Motor neuron (in vitro differentiated cells): ENCODE results near the gene DSG2. TPM values are rescaled to one million over a fixed set of nuclear protein-coding genes. Genes with fewer than 3 reads are reported as not detected.

ENCODE experiments used
- ATAC-seq, 8 experiments: fragments of 200-7000 bp; cut with Tn5 transposase; replicated peaks in 6 of 8; 2 replicates each; pipeline ENCODE4 v1.8.0; 2021; ENCODE audit warnings: mild to moderate bottlenecking in 8 of 8, moderate library complexity in 8 of 8
- H3K27ac ChIP-seq, 2 donors: fragments of 250-450 bp; sonication (Bioruptor Pico); 2 replicates each; pipeline ENCODE4 v1.9.0; 2021; ENCODE audit warnings: antibody characterized with exemption in 2 of 2, mild to moderate bottlenecking in 2 of 2, moderate library complexity in 1 of 2
- H3K4me1 ChIP-seq, 2 donors: fragments of 250-450 bp; sonication (Bioruptor Pico); replicated peaks in 1 of 2; 2 replicates each; pipeline ENCODE4 v1.6.1; 2021; ENCODE audit warnings: antibody characterized with exemption in 2 of 2, mild to moderate bottlenecking in 2 of 2, moderate library complexity in 1 of 2
- H3K4me3 ChIP-seq, 5 donors: fragments of 250-450 bp; sonication (Bioruptor Pico); 2 replicates each; pipeline ENCODE4 v1.9.0; 2021; ENCODE audit warnings: antibody characterized with exemption in 5 of 5, mild to moderate bottlenecking in 5 of 5, moderate library complexity in 4 of 5
- WGBS, 10 experiments: fragments of 450-650 bp; shearing (Covaris generic); methylation state at CpG; one replicate each; pipeline ENCODE4 v1.0.0; 2022; 5-methylcytosine and 5-hydroxymethylcytosine counted together
- in situ Hi-C, 9 experiments: fragments of 400-800 bp; cut with MboI; loops; one replicate each; pipeline ENCODE4 v1.15.0; 2021; ENCODE audit warnings: low sequenced_read_pairs in 9 of 9, low pct_unique_long_range_greater_than_20kb in 2 of 9; ENCODE audit not compliant: unreplicated experiment in 9 of 9
- total RNA-seq, 8 experiments: library from RNA; unstranded; fragments of 300-600 nt; gene quantifications; 2 replicates each; pipeline versions ENCODE4 v1.2.3 to v1.2.4, GENCODE V29; 2022

The DSG2 gene
- total RNA-seq: 10 to 100 TPM in 1 of 8 experiments, 1 to 10 TPM in 5, under 1 TPM in 2; 0.13 to 21.5 (median 5.8) TPM

DNA sequence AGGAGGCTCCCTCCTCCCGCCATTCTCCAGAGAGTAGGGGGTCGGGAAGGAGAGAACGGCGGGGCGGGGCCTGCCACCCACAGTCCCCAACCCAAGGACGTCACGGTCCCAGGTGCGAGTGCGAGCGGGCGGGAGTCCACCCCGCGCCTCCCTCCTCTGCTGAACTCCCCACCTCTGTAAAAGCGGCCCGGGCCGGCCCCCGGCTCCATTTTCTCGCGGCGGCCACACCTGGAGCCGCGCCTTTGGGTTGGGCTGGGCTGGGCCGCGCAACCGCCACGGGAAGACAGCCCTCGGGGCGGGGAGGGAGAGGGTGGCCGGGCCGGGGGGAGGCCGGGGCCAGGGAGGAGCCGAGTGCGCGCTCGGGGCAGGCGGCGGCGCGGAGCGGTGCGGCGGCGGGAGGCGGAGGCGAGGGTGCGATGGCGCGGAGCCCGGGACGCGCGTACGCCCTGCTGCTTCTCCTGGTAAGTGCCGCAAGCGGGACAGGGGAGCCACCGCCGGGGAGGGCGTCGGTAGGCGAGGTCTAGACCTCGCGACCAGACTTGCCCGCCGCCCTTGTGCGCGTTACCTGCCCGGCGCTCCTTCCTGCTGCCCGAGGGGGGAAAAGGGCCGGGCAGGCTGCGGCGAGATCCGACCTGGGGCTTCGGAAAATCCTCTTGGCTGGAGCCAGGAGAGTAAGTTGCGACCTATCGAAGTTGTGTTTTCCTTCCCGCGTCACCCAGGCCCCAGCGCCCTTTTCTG lies at the start of gene DSG2:
Gene DSG2 (plus strand): TSS at position 342 of the 738 bp plus-strand sequence. CDS start 75 bp downstream, at position 417.
- H3K27ac ChIP-seq: no peak within 1 kb of the TSS
- in situ Hi-C loops: no loop called here
- peaks cover 8 to 12% of the 10 kb centered on the region in 2 donors for H3K4me1 ChIP-seq
- peak; percentile 60 to 92 (median 90) for ATAC-seq
- 0 to 13% (median 5%) methylated on average over 2 to 21 of the region's 79 CpGs; no CpG with 5 or more reads in 6 of the 10 experiments for WGBS, 10 experiments
- peak within 1 kb of the TSS; percentile 53 to 65 (median 57) for H3K4me3 ChIP-seq

DNA sequence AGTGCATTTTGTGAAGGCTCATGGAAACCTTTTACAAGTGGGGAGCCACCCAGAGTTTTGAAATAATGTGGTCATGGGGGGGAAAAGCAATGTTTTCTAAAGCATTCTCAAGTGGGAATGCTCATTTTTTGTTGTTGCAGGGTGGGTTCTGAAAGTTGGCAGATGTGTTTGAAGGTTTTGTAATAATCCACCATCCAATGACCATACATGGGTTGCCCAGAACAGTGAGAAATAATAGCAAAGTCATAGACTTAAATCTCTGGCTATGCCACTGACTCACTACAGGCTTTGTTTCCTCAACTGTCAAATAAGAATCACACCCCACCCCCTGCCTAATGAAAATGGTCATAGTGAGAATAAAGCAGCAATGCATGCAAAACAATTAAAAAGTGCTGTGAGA lies 47.6 kb upstream of the DSG2 start:
- in situ Hi-C loops: no loop called here

DNA sequence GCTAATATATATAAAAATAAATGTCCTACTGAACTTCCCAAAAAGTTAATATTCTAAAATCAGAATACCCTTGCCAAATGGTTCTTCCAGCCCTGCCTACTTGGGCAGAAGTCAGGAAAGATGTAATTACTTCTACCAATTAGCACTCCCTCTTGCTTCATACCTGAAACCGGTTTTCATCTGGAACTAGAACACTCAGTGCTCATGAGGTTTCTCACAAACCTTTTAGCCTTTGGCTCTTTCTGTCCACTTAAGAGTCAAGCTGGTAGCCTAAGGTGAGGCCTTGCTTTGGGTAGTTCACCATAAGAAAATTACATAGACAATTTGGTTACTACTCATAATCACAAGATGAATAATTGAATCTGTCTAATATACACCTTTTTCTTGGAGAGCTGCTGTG lies 46.4 kb upstream of the DSG2 start:
- no peak overlapping the region for H3K4me3 ChIP-seq
- H3K27ac ChIP-seq: no peak overlapping the region
- WGBS, 10 experiments: 13 to 100% (median 100%) methylated on average over 1 of the region's 1 CpG; no CpG with 5 or more reads in 3 of the 10 experiments
- in situ Hi-C loops: no loop called here
- ATAC-seq: no peak
- no peaks in the 10 kb centered on the region for H3K4me1 ChIP-seq

More for the DNA sequence above, 47.6 kb upstream of the DSG2 start:
- no peak overlapping the region for H3K27ac ChIP-seq
- ATAC-seq: peak in 1 of 8 experiments; percentile 31
- H3K4me3 ChIP-seq: no peak overlapping the region
- no peaks in the 10 kb centered on the region for H3K4me1 ChIP-seq

DNA sequence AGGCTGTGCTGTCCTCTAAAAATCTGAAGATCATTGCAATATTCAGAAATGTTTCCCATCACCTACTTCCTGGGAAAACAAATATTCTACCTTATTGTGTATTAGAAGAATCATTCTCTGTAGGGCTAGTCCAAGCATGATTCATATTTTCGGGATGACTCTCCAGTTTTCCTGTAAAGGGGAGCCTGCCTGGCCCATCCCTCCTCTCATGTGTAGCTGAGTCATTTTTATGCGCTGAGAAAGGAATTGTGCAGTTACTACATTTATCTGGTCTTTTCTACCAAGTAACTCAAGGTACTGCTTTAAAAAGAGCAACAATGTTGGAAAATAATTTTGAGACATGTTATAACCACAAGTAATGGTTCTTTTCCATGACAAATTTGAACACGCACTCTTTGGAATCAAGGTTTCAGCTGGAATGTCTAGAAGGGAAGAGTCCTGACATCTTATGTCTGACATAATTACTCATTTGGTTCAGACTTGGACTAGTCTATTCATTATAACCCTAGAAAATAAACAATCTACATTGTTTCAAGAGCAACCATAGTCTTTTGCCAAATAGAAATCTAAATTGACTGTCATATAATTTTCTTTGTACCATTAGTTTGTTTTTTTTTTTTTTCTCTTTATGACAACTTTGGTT lies 43.8 kb upstream of the DSG2 start:
- WGBS, 10 experiments: 7 to 100% (median 76%) methylated on average over 1 to 3 of the region's 3 CpGs
- in situ Hi-C loops: no loop called here
- H3K4me3 ChIP-seq: no peak overlapping the region
- peak in 4 of 8 experiments; percentile 35 to 99 (median 74) for ATAC-seq
- no peaks in the 10 kb centered on the region for H3K4me1 ChIP-seq
- no peak overlapping the region for H3K27ac ChIP-seq

DNA sequence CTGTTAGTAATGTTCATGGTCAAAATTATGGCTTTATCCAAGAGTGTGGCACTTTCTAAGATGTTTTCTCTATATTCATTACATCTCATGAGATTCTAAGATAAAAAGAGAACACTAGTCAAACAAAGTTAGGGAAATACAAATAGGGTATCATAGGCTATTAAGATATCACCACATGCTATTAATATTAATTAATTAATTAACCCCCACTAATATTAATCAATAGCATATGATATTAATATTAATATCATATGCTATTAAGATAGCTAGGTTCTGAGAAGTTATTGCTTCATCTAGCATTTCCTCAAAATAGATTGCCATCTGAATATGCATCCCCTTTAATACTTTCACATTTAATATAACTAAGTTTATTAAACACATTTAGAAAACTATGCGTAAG lies 28.3 kb upstream of the DSG2 start:
- no peak for ATAC-seq
- in situ Hi-C loops: no loop called here
- WGBS, 10 experiments: 22 to 100% (median 94%) methylated on average over 1 of the region's 1 CpG
- H3K4me1 ChIP-seq: no peaks in the 10 kb centered on the region
- H3K27ac ChIP-seq: no peak overlapping the region
- H3K4me3 ChIP-seq: no peak overlapping the region

DNA sequence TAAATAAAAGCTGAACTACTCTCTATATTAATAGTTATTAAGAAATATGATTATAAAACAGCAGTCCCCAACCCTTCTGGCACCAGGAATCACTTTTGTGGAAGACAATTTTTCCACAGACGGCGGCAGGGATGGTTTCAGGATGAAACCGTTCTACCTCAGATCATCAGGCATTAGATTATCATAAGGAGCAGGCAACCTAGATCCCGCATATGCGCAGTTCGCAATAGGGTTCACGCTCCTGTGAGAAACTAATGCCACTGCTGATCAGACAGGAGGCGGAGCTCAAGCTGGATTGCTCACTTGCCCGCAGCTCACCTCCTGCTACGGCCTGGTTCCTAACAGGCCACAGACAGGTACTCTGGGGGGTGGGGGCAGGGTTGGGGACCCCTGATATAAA lies 19.3 kb upstream of the DSG2 start:
- Histone ChIP-seq H3K4me1 (peaks cover 0 to 11% of the 10 kb centered on the region in 2 donors), H3K4me3 (no peak overlapping the region), H3K27ac (no peak overlapping the region)
- no peak for ATAC-seq
- WGBS, 10 experiments: 0 to 100% (median 87%) methylated on average over 1 to 8 of the region's 10 CpGs; no CpG with 5 or more reads in 4 of the 10 experiments
- in situ Hi-C loops: no loop called here

DNA sequence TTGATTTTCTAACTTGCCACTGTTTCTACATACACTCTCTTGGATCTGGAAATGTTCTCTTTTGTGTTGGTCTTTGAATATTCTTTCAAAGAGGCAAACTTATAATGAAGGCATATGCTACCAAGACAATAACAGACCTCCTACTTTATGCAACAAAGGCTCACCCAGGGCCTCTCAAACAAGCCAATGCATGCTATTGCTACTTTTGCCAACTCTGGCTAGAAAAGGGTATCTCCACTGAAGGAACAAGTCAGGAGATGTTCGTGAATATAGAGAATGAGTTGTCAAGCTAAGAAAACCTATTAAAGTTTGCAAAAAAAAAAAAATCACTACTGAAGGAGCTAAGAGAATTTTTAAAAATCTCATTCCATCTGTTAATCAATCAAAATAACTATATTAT lies 15.9 kb upstream of the DSG2 start:
- no peak for ATAC-seq
- peaks cover 3 to 25% of the 10 kb centered on the region in 2 donors for H3K4me1 ChIP-seq
- no peak overlapping the region for H3K27ac ChIP-seq
- no peak overlapping the region for H3K4me3 ChIP-seq
- in situ Hi-C loops: no loop called here
- 13 to 100% (median 84%) methylated on average over 1 of the region's 1 CpG; no CpG with 5 or more reads in 4 of the 10 experiments for WGBS, 10 experiments

DNA sequence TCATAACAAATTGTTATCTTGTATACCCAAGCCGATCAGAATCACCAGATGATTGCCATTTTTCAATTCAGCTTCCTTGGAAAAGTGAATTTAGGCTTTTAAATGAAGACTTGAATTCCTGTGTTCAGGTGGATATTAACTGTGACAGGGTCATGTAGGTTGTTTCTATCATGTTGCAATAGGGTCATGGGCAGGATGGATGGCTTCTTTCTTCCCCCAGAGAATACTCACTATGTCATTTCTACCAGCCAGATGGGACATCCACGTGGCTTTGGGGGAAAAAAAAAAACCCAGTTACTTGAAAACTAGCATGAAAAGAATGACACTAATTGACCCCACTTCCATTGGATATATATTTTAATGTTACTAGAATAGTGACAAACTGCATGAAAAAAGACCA lies 14.6 kb upstream of the DSG2 start:
- peak in 3 of 8 experiments; percentile 86 to 93 (median 88) for ATAC-seq
- Histone ChIP-seq H3K4me3 (no peak overlapping the region), H3K4me1 (peaks cover 3 to 25% of the 10 kb centered on the region in 2 donors), H3K27ac (no peak overlapping the region)
- WGBS, 10 experiments: 0 to 48% (median 10%) methylated on average over 1 to 2 of the region's 2 CpGs; no CpG with 5 or more reads in 2 of the 10 experiments
- in situ Hi-C loops: no loop called here

DNA sequence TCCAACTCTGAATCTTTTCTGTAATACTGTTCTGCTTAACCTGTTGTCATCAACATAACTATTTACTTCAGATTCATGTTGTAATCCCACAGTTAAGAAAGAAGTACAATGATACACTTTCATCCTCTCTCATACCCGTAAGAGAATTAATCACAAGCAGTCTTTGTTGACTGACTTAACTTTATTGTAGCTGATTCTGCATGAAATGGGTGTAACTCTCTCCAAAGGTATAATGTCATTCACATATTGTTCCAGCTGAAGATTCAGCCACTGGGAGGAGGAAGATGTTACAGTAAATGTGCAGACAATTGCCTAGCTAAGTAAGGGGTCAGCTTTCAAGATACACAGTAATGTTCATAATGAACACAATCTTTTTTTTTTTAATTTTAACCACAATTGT lies 13.5 kb upstream of the DSG2 start:
- Histone ChIP-seq H3K4me1 (peaks cover 3 to 25% of the 10 kb centered on the region in 2 donors), H3K27ac (no peak overlapping the region), H3K4me3 (no peak overlapping the region)
- WGBS, 10 experiments: 17 to 100% (median 67%) methylated on average over 1 of the region's 1 CpG; no CpG with 5 or more reads in 3 of the 10 experiments
- ATAC-seq: peak in 1 of 8 experiments; percentile 32
- in situ Hi-C loops: no loop called here

DNA sequence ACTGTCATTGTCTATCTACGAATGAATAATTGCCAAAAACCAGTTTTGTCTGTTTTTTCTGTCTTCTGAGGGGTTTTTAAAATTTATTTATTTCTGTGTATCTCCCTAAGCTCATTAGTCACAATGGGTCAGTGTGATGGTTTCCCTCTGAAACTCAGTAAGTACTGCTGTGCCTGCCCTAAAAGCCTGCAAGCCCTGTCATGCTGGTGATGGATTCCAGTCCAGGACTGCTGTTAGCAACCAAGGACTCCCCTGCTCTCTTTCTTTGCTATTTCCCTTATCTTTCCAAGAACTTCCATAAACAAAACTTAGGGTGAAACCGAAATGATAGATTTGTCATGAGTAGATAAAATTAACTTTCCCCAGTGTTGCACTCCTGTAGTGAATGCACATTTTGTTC lies 11.8 kb upstream of the DSG2 start:
- Histone ChIP-seq H3K27ac (no peak overlapping the region), H3K4me3 (no peak overlapping the region), H3K4me1 (peaks cover 3 to 25% of the 10 kb centered on the region in 2 donors)
- 6 to 94% (median 72%) methylated on average over 1 to 2 of the region's 2 CpGs; no CpG with 5 or more reads in 1 of the 10 experiments for WGBS, 10 experiments
- ATAC-seq: peak in 1 of 8 experiments; percentile 38
- in situ Hi-C loops: no loop called here

DNA sequence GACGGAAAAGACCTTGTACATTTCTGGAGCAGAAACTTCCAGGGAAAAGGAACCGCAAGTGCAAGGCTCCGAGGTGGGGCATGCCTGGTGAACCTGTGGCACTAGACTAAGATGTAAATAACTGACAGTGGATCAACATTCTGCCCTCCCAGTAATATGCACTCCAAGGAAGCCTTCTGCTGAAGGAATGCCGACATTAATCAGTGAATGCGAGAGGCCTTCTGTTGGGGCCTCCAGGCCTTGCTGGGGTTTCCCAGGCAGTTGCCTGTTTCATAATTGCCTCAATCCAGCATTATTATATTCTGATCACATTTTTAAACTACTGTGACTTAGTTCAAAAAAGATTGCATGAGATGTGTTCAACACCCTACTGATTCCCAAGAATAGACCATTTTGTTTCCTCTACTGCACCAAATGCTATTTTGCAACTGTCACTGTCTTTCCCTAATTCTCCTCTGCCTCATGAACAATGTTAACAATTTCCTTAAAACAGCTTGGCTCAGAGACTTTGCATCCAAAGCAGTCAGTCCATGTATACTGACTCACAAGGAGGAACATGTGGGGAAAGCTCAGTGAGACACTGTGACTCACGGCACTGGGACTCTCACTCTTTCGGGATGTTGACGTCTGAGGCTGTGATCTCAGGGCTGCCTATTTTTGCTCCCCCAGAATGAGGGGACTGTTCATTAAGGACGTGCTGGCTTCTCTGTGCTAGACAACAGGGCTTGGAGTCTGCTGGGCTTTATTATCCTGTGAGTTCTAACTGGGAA lies 10.5 kb upstream of the DSG2 start:
- Histone ChIP-seq H3K4me1 (peaks cover 3 to 25% of the 10 kb centered on the region in 2 donors), H3K27ac (no peak overlapping the region), H3K4me3 (no peak overlapping the region)
- peak in 4 of 8 experiments; percentile 45 to 96 (median 73) for ATAC-seq
- 36 to 100% (median 83%) methylated on average over 2 to 6 of the region's 9 CpGs; no CpG with 5 or more reads in 3 of the 10 experiments for WGBS, 10 experiments
- in situ Hi-C loops: no loop called here

DNA sequence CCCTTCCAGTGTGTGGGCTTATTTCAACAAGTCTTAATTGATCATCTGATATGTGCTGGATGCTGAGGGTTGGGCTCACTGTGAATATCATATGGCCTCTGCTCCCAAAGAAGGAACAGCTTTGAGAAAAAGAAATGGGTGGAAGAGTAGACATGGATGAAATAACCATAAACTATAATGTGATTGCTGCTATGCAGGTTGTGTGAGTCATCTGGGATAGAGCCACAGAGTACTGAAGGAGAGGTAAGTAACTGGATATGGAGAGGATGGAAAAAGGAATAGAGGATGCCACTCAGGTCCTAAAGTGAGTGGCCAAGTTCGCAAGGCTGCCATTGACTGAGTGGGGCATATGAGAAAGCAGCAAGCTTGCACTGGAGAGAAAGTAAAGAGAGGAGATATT lies 8.7 kb upstream of the DSG2 start:
- 20 to 100% (median 86%) methylated on average over 1 of the region's 1 CpG; no CpG with 5 or more reads in 1 of the 10 experiments for WGBS, 10 experiments
- no peak for ATAC-seq
- Histone ChIP-seq H3K4me3 (no peak overlapping the region), H3K27ac (no peak overlapping the region), H3K4me1 (peaks cover 3 to 8% of the 10 kb centered on the region in 2 donors)
- in situ Hi-C loops: no loop called here

DNA sequence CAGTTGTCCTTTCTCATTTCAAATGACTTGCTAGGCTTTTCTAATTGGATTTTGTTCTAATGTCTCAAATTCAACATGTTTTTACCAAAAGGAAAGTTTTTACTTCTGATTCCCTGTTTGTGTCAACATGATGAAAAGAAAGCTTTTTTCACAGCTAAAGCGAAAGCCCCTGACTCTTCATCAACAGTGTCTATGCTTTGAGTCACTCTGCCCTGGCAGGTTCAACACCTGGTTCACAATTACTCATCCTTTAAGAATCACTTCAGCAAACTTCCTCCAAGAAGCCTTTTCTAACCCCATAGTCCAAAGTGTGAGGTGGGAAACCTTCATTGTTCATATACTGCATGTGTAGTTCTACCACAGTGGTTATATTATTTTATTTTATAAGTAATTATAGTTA lies 7.6 kb upstream of the DSG2 start:
- Histone ChIP-seq H3K4me1 (peaks cover 3 to 4% of the 10 kb centered on the region in 2 donors), H3K4me3 (no peak overlapping the region), H3K27ac (no peak overlapping the region)
- WGBS, 10 experiments: 0 to 92% (median 67%) methylated on average over 1 of the region's 1 CpG; no CpG with 5 or more reads in 3 of the 10 experiments
- in situ Hi-C loops: no loop called here
- ATAC-seq: no peak
